ENCODE measurements around the gene RPS26. TPM values are rescaled to one million over a fixed set of nuclear protein-coding genes. Genes with fewer than 3 reads are reported as not detected.
"Not testable (repeated sequence)": the region's sequence is repeated elsewhere in the genome, so short reads cannot be mapped to it uniquely, and the experiment has no call there.

Gene RPS26
- total and polyA plus RNA-seq, 8 donors: 22.3 to 1,748 (median 874) TPM

- Histone ChIP-seq H3K9me3 (no peaks in the 10 kb centered on the region), H3K27me3 (no peaks in the 10 kb centered on the region), H3K27ac (no peak overlapping the region), H3K4me1 (no peaks in the 10 kb centered on the region), H3K36me3 (no peaks in the 10 kb centered on the region), H3K4me3 (no peak overlapping the region)
- no peak for DNase-seq
- TF ChIP-seq EP300 (IDR thresholded peaks at IDR 0.05): no peak
- no peak for TF ChIP-seq POLR2AphosphoS5 (IDR thresholded peaks at IDR 0.05)
- no peak for TF ChIP-seq CTCF (IDR thresholded peaks at IDR 0.05)
- no peak for TF ChIP-seq POLR2A (IDR thresholded peaks at IDR 0.05)
- intact Hi-C loops (cut with DNase I; ENCODE audit: low total_unique reads): no loop called here
- 75 to 82% (median 78%) methylated on average over 6 of the region's 6 CpGs for WGBS, 5 donors
These were observed 11.7 kb downstream of the RPS26 start for GRCh38 chr12:56053407-56053893.

DNA sequence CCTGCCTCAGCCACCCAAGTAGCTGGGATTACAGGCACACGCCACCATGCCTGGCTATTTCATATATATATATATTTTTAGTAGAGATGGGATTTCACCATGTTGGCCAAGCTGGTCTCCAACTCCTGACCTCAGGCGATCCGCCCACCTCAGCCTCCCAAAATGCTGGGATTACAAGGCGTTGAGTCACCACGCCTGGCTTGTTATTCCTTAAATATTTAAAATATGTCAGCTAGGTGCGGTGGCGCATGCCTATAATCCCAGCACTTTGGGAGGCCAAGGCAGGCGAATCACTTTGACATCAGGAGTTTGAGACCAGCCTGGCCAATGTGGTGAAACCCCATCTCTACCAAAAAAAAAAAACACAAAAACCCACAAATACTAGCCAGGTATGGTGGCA, 18.2 kb downstream of the RPS26 start:
- H3K36me3 ChIP-seq; intact Hi-C loops (cut with DNase I; ENCODE audit: low total_unique reads); H3K27ac ChIP-seq; H3K9me3 ChIP-seq; H3K4me3 ChIP-seq; H3K4me1 ChIP-seq; H3K27me3 ChIP-seq; DNase-seq: not testable (repeated sequence)
- WGBS, 5 donors: 89 to 95% (median 93%) methylated on average over 8 of the region's 8 CpGs

DNA sequence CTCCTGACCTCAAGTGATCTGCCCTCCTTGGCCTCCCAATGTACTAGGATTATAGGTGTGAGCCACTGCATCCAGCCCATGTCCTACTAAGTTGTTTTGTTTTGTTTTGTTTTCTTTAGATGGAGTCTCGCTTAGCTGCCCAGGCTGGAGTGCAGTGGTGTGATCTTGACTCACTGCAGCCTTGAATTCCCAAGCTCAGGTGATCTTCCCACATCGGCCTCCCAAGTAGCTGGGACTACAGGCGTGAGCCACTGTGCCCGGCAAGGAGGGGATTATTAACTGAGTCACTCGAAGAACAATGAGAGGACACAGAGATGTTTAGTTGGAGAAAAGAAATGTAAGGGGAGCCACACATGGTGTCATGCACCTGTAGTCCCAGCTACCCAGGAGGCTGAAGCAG, 20.3 kb downstream of the RPS26 start:
- no peaks in the 10 kb centered on the region for H3K27me3 ChIP-seq
- WGBS, 5 donors: 64 to 79% (median 71%) methylated on average over 5 of the region's 5 CpGs
- no peak for TF ChIP-seq POLR2A (IDR thresholded peaks at IDR 0.05)
- TF ChIP-seq EP300 (IDR thresholded peaks at IDR 0.05): no peak
- no peak for TF ChIP-seq POLR2AphosphoS5 (IDR thresholded peaks at IDR 0.05)
- TF ChIP-seq CTCF (IDR thresholded peaks at IDR 0.05): no peak

GRCh38 chr12:56062996-56063395, 21.3 kb downstream of the RPS26 start:
- no peaks in the 10 kb centered on the region for H3K9me3 ChIP-seq
- H3K4me1 ChIP-seq: no peaks in the 10 kb centered on the region
- no peak overlapping the region for H3K27ac ChIP-seq
- DNase-seq: no peak
- intact Hi-C loops (cut with DNase I; ENCODE audit: low total_unique reads): no loop called here
- H3K36me3 ChIP-seq: no peaks in the 10 kb centered on the region
- no peaks in the 10 kb centered on the region for H3K27me3 ChIP-seq
- TF ChIP-seq POLR2A (IDR thresholded peaks at IDR 0.05): no peak
- no peak for TF ChIP-seq EP300 (IDR thresholded peaks at IDR 0.05)
- no peak overlapping the region for H3K4me3 ChIP-seq

More for the DNA sequence above, 20.3 kb downstream of the RPS26 start:
- Histone ChIP-seq H3K27ac (no peak overlapping the region), H3K9me3 (no peaks in the 10 kb centered on the region), H3K4me1 (no peaks in the 10 kb centered on the region), H3K36me3 (no peaks in the 10 kb centered on the region), H3K4me3 (no peak overlapping the region)
- intact Hi-C loops (cut with DNase I; ENCODE audit: low total_unique reads): no loop called here
- no peak for DNase-seq

DNA sequence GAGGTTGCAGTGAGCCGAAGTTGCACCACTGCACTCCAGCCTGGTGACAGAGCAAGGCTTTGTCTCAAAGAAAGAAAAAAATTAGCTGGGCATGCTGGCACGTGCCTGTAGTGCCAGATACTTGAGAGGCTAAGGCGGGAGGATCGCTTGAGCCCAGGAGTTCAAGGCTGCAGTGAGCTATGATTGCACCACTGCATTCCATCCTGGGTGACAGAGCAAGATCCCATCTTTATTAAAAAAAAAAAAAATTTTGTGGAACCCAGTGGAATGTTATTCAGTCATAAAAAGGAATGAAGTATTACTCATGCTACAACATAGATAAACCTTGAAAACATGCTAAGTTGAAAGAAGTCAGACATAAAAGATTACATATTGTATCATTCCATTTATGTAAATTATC, 29.9 kb downstream of the RPS26 start:
- Histone ChIP-seq H3K36me3 (no peaks in the 10 kb centered on the region), H3K27me3 (no peaks in the 10 kb centered on the region), H3K9me3 (no peaks in the 10 kb centered on the region), H3K27ac (no peak overlapping the region), H3K4me1 (no peaks in the 10 kb centered on the region), H3K4me3 (no peak overlapping the region)
- 83 to 90% (median 87%) methylated on average over 4 of the region's 4 CpGs for WGBS, 5 donors
- intact Hi-C loops (cut with DNase I; ENCODE audit: low total_unique reads): no loop called here
- TF ChIP-seq POLR2A (IDR thresholded peaks at IDR 0.05): no peak
- no peak for TF ChIP-seq CTCF (IDR thresholded peaks at IDR 0.05)
- no peak for TF ChIP-seq EP300 (IDR thresholded peaks at IDR 0.05)
- no peak for TF ChIP-seq POLR2AphosphoS5 (IDR thresholded peaks at IDR 0.05)
- no peak for DNase-seq

All from stomach (tissue), 9 donors.